Activated CD4-positive, alpha-beta T cell treated with anti-CD3 and anti-CD28 coated beads, Interleukin-2, amount 50 U/mL, for 1 hour (primary cell): ENCODE results near the gene CYP4F22.

Experiments used
- DNase-seq: peaks from one replicate; pipeline ENCODE4 v3.0.0-alpha.2; 2020

Gene CYP4F22

GRCh38 chr19:15538774-15539173, 30.4 kb downstream of the CYP4F22 start:
- no peak for DNase-seq

GRCh38 chr19:15539638-15540037, 31.3 kb downstream of the CYP4F22 start:
- no peak for DNase-seq

- no peak for DNase-seq
Measured at GRCh38 chr19:15540435-15540834, 32.1 kb downstream of the CYP4F22 start.

- DNase-seq, result no peak
Measured at GRCh38 chr19:15544283-15544682, 36.0 kb downstream of the CYP4F22 start.

GRCh38 chr19:15544970-15545369, 36.6 kb downstream of the CYP4F22 start:
- DNase-seq, result no peak

GRCh38 chr19:15548648-15549047, 40.3 kb downstream of the CYP4F22 start:
- DNase-seq, result no peak

- no peak for DNase-seq
Measured at GRCh38 chr19:15549581-15549980, 41.3 kb downstream of the CYP4F22 start.

- no peak for DNase-seq
Measured at GRCh38 chr19:15550273-15550672, 41.9 kb downstream of the CYP4F22 start.

GRCh38 chr19:15550929-15551292, 42.6 kb downstream of the CYP4F22 start:
- DNase-seq, result no peak

GRCh38 chr19:15551293-15552004, 43.1 kb downstream of the CYP4F22 start:
- DNase-seq, result peak; percentile 67

GRCh38 chr19:15555021-15555420, 46.7 kb downstream of the CYP4F22 start:
- no peak for DNase-seq

- DNase-seq, result peak; percentile 97
Measured at GRCh38 chr19:15555759-15556633, 47.7 kb downstream of the CYP4F22 start.

GRCh38 chr19:15556634-15557181, 48.4 kb downstream of the CYP4F22 start:
- no peak for DNase-seq

- no peak for DNase-seq
Measured at GRCh38 chr19:15557223-15557622, 48.9 kb downstream of the CYP4F22 start.

- no peak for DNase-seq
Measured at GRCh38 chr19:15562145-15562544, 53.8 kb downstream of the CYP4F22 start.

GRCh38 chr19:15562861-15563260, 54.5 kb downstream of the CYP4F22 start:
- no peak for DNase-seq

- DNase-seq, result no peak
Measured at GRCh38 chr19:15563325-15563794, 55.0 kb downstream of the CYP4F22 start.

GRCh38 chr19:15563931-15564330, 55.6 kb downstream of the CYP4F22 start:
- DNase-seq, result no peak

- no peak for DNase-seq
Measured at GRCh38 chr19:15564534-15565168, 56.3 kb downstream of the CYP4F22 start.

- DNase-seq, result no peak
Measured at GRCh38 chr19:15570420-15570819, 62.1 kb downstream of the CYP4F22 start.

GRCh38 chr19:15575406-15575805, 67.1 kb downstream of the CYP4F22 start:
- DNase-seq, result no peak

- DNase-seq, result no peak
Measured at GRCh38 chr19:15576526-15577156, 68.3 kb downstream of the CYP4F22 start.
